LNCAP (cell line): ENCODE measurements around the gene S100A2.

Source experiments
- CTCF ChIP-seq: fragments of 450-650 bp; IDR thresholded peaks from 2 replicates; pipeline ENCODE4 v1.5.1; 2017; ENCODE audit warnings: mild to moderate bottlenecking

Gene S100A2

GRCh38 chr1:153587314-153587713 is 21.7 kb upstream of the S100A2 start:
- TF ChIP-seq CTCF: no peak

- TF ChIP-seq CTCF: no peak
Observed at GRCh38 chr1:153586347-153586746, 20.7 kb upstream of the S100A2 start.

DNA sequence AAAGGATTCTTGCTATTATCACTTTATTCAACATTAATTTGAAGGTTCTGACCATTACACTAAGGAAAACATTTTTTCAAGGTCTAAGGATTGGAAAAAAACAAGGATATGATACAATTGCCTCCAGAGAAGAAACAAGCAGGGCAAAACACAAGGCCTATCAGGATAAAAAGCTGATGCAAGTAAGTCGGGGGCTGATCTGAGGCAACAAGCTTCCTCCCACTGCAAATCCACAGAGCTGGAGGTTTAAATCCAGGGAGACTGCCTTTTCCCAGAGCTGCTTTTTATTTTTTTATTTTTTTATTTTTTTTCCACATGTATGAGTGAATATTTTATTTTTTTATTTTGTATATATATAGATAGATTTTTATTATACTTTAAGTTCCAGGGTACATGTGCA is 19.4 kb upstream of the S100A2 start:
- no peak for TF ChIP-seq CTCF

GRCh38 chr1:153583976-153584375 is 18.3 kb upstream of the S100A2 start:
- TF ChIP-seq CTCF: no peak

DNA sequence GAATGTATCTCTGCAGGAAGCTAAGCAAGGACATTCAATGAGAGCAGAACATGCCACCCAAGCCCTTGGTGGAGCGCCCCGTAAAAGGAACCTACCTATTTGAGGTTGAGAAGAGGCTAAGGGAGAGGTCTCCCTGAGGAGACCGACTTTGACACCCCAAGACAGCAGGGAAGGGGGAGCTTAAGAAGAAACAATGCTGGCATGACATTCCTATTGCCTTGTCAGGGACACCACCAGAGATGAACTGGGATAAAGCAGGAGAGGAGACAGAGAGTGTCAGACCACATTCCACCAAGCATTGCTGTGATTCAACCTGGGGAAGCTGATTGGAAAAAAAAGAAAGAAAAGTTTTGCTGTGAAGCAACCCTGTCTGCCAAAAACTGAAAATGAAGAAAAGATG is 13.3 kb upstream of the S100A2 start:
- no peak for TF ChIP-seq CTCF

- TF ChIP-seq CTCF: no peak
Observed at GRCh38 chr1:153578490-153578889, 12.8 kb upstream of the S100A2 start.

- TF ChIP-seq CTCF: no peak
Observed at GRCh38 chr1:153577624-153578051, 12.0 kb upstream of the S100A2 start.

DNA sequence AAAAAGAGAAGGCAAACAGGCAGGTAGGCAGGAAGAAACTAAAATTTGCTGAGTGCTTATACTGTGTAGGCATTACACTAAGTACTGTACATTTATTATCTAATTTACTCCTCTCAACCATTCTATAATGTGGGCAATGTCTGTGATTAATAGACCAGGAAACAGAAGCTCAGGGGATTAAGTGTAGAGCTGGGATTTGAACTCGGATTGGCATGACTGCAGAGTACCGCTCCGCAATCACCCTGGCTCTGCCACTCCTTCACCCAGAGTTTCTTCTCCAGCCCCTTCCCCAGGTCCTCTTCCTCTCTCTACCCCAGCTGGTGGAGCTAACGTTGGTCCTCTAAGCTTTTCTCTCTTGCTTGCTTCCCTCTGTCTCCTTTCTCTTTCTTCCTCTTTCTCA is 11.5 kb upstream of the S100A2 start:
- no peak for TF ChIP-seq CTCF
